H9 (cell line): ENCODE measurements around the gene PER2. TPM values are rescaled to one million over a fixed set of nuclear protein-coding genes. Genes with fewer than 3 reads are reported as not detected.

ENCODE experiments used
- DNase-seq: peaks from one replicate; pipeline ENCODE4 v3.0.0-alpha.2; 2017
- H2AFZ ChIP-seq: one replicate; pipeline ENCODE4 v1.6.1; 2013; ENCODE audit warnings: mild to moderate bottlenecking, low read length, control low read depth, moderate library complexity
- H2AK5ac ChIP-seq: 2 replicates; pipeline ENCODE4 v1.6.1; 2013; ENCODE audit warnings: low read length, control low read depth, mixed read lengths; ENCODE audit not compliant: insufficient read length
- H2BK120ac ChIP-seq: one replicate; pipeline ENCODE4 v1.6.1; 2013; ENCODE audit warnings: low read depth, mild to moderate bottlenecking, low read length, control low read depth, inconsistent platforms; ENCODE audit not compliant: poor library complexity, severe bottlenecking
- H2BK12ac ChIP-seq: 2 replicates; pipeline ENCODE4 v1.6.1; 2013; ENCODE audit warnings: low read length, control low read depth, mixed read lengths, low read depth; ENCODE audit not compliant: insufficient read length
- H2BK15ac ChIP-seq: 2 replicates; pipeline ENCODE4 v1.6.1; 2013; ENCODE audit warnings: low read depth, low read length, control low read depth
- H2BK20ac ChIP-seq: one replicate; pipeline ENCODE4 v1.6.1; 2013; ENCODE audit warnings: low read depth, mild to moderate bottlenecking, low read length, control low read depth, inconsistent platforms; ENCODE audit not compliant: poor library complexity, severe bottlenecking
- H2BK5ac ChIP-seq: 2 replicates; pipeline ENCODE4 v1.6.1; 2013; ENCODE audit warnings: low read length, control low read depth, mixed read lengths; ENCODE audit not compliant: insufficient read length
- H3K14ac ChIP-seq: 2 replicates; pipeline ENCODE4 v1.6.1; 2013; ENCODE audit warnings: low read length, control low read depth; ENCODE audit not compliant: insufficient read depth
- H3K18ac ChIP-seq: 2 replicates; pipeline ENCODE4 v1.6.1; 2013; ENCODE audit warnings: low read depth, mild to moderate bottlenecking, mixed read lengths, low read length, control low read depth; ENCODE audit not compliant: insufficient read length
- H3K23ac ChIP-seq: 2 replicates; pipeline ENCODE4 v1.6.1; 2013; ENCODE audit warnings: low read length, control low read depth, mixed read lengths, low read depth; ENCODE audit not compliant: insufficient read length
- H3K23me2 ChIP-seq: 2 replicates; pipeline ENCODE4 v1.6.1; 2013; ENCODE audit warnings: low read depth, mild to moderate bottlenecking, mixed read lengths, low read length, control low read depth; ENCODE audit not compliant: insufficient read length, poor library complexity, severe bottlenecking
- H3K27ac ChIP-seq: 2 replicates; pipeline ENCODE4 v1.5.1; 2013; ENCODE audit warnings: low read length, control low read depth, mixed read lengths, low read depth; ENCODE audit not compliant: insufficient read length
- H3K27me3 ChIP-seq: 2 replicates; pipeline ENCODE4 v1.6.1; 2013; ENCODE audit warnings: low read length, control low read depth, inconsistent platforms; ENCODE audit not compliant: insufficient read depth
- H3K4ac ChIP-seq: 2 replicates; pipeline ENCODE4 v1.6.1; 2013; ENCODE audit warnings: low read depth, mild to moderate bottlenecking, control low read depth, inconsistent platforms, low read length, moderate library complexity
- H3K4me1 ChIP-seq: 2 replicates; pipeline ENCODE4 v1.6.1; 2013; ENCODE audit warnings: low read length, control low read depth, inconsistent platforms; ENCODE audit not compliant: insufficient read depth
- H3K4me2 ChIP-seq: 2 replicates; pipeline ENCODE4 v1.6.1; 2013; ENCODE audit warnings: low read length, control low read depth, mixed read lengths; ENCODE audit not compliant: insufficient read length, insufficient read depth
- H3K56ac ChIP-seq: 2 replicates; pipeline ENCODE4 v1.6.1; 2013; ENCODE audit warnings: low read depth, mild to moderate bottlenecking, mixed read lengths, low read length, control low read depth; ENCODE audit not compliant: insufficient read length
- H3K79me1 ChIP-seq: 2 replicates; pipeline ENCODE4 v1.6.1; 2013; ENCODE audit warnings: low read depth, mild to moderate bottlenecking, moderate library complexity, low read length, control low read depth, inconsistent platforms; ENCODE audit not compliant: insufficient read depth, poor library complexity, severe bottlenecking
- H3K79me2 ChIP-seq: 2 replicates; pipeline ENCODE4 v1.6.1; 2013; ENCODE audit warnings: low read length, control low read depth, inconsistent platforms; ENCODE audit not compliant: insufficient read depth
- H3K9ac ChIP-seq: 2 replicates; pipeline ENCODE4 v1.6.1; 2013; ENCODE audit warnings: low read length, control low read depth, mixed read lengths; ENCODE audit not compliant: insufficient read length; ENCODE audit errors: extremely low read depth
- H3K9me3 ChIP-seq: one replicate; pipeline ENCODE4 v1.6.1; 2013; ENCODE audit warnings: low read depth, low read length, inconsistent platforms; ENCODE audit not compliant: control insufficient read depth
- H3T11ph ChIP-seq: one replicate; pipeline ENCODE4 v1.6.1; 2013; ENCODE audit warnings: mild to moderate bottlenecking, low read length, control low read depth, inconsistent platforms
- H4K20me1 ChIP-seq: one replicate; pipeline ENCODE4 v1.6.1; 2013; ENCODE audit not compliant: control insufficient read depth, insufficient read length, insufficient read depth
- H4K5ac ChIP-seq: 2 replicates; pipeline ENCODE4 v1.6.1; 2013; ENCODE audit warnings: low read depth, mild to moderate bottlenecking, mixed read lengths, low read length, control low read depth; ENCODE audit not compliant: insufficient read length
- H4K8ac ChIP-seq: replicated peaks from 2 replicates; pipeline ENCODE4 v1.6.1; 2013; ENCODE audit warnings: low read length, control low read depth, mixed read lengths, low read depth; ENCODE audit not compliant: insufficient read length
- H4K91ac ChIP-seq: 2 replicates; pipeline ENCODE4 v1.6.1; 2013; ENCODE audit warnings: low read depth, mild to moderate bottlenecking, moderate library complexity, mixed read lengths, low read length, control low read depth; ENCODE audit not compliant: insufficient read length
- H3K27ac Mint-ChIP-seq, 3 experiments: 2 replicates in 2 of 3; 3 replicates in 1 of 3; pipeline ENCODE4 v1.8.0; 2020 to 2021; ENCODE audit warnings: mixed read lengths in 3 of 3, mild to moderate bottlenecking in 1 of 3, moderate library complexity in 1 of 3
- H3K27me3 Mint-ChIP-seq: 2 replicates; pipeline ENCODE4 v1.8.0; 2021; ENCODE audit warnings: low read depth, mild to moderate bottlenecking, moderate library complexity, mixed read lengths
- H3K36me3 Mint-ChIP-seq, 3 experiments: 2 replicates in 2 of 3; 3 replicates in 1 of 3; pipeline ENCODE4 v1.8.0; 2020 to 2021; ENCODE audit warnings: low read depth in 3 of 3, mixed read lengths in 3 of 3; ENCODE audit not compliant: insufficient read depth in 1 of 3
- H3K4me1 Mint-ChIP-seq, 2 experiments: 2 replicates each; pipeline ENCODE4 v1.8.0; 2020; ENCODE audit warnings: mixed read lengths in 2 of 2
- H3K4me3 Mint-ChIP-seq, 2 experiments: 2 replicates in 1 of 2; 3 replicates in 1 of 2; pipeline ENCODE4 v1.8.0; 2020 to 2021; ENCODE audit warnings: mild to moderate bottlenecking in 2 of 2, mixed read lengths in 2 of 2, moderate library complexity in 1 of 2
- H3K9me3 Mint-ChIP-seq, 2 experiments: 2 replicates in 1 of 2; 3 replicates in 1 of 2; pipeline ENCODE4 v1.8.0; 2020; ENCODE audit warnings: mild to moderate bottlenecking in 2 of 2, mixed read lengths in 2 of 2, moderate library complexity in 1 of 2
- CTCF ChIP-seq: fragments of 200-600 bp; sonication (generic); conservative IDR thresholded peaks from 3 replicates; pipeline ENCODE4 v1.8.0; 2021; ENCODE audit warnings: antibody characterized with exemption, mild to moderate bottlenecking
- WGBS: extraction: QIAGEN DNeasy Blood & Tissue Kit; methylation state at CpG from one replicate; pipeline ENCODE4 v1.1.7; 2013; ENCODE audit warnings: missing lambda C conversion rate, low lambda C conversion rate, mixed read lengths; ENCODE audit not compliant: insufficient read length; ENCODE audit errors: extremely low coverage; 5-methylcytosine and 5-hydroxymethylcytosine counted together
- total RNA-seq: library from RNA; stranded (reverse); gene quantifications from 2 replicates; pipeline ENCODE4 v1.2.1, GENCODE V29; 2021

PER2 gene
- total RNA-seq, 1 experiment from 2014 or later = 12.9 TPM

GRCh38 chr2:238242731-238243495 lies 45.5 kb downstream of the PER2 start:
- H3K27me3 Mint-ChIP-seq = peaks cover 24% of the 10 kb centered on the region
- no peaks in the 10 kb centered on the region for H3K79me1 ChIP-seq
- H4K91ac ChIP-seq = no peak overlapping the region
- H2AFZ ChIP-seq = no peak overlapping the region
- H2BK15ac ChIP-seq = no peak overlapping the region
- no peak overlapping the region for H2BK120ac ChIP-seq
- H3K27ac ChIP-seq = no peak overlapping the region
- H3K4me3 Mint-ChIP-seq = no peak overlapping the region; a peak in 2 of 5 replicates
- no peaks in the 10 kb centered on the region; the same call in 1 of the 2 replicates for H3K79me2 ChIP-seq
- TF ChIP-seq CTCF = no peak
- peaks cover 3% of the 10 kb centered on the region; the same call in 1 of the 2 replicates for H3K4me1 ChIP-seq
- H3K4ac ChIP-seq = no peak overlapping the region
- peaks cover 2 to 3% of the 10 kb centered on the region in 2 experiments; a peak in 3 of 5 replicates for H3K9me3 Mint-ChIP-seq
- no peaks in the 10 kb centered on the region for H3K9me3 ChIP-seq
- DNase-seq = no peak
- H2BK20ac ChIP-seq = no peak overlapping the region
- H3K27ac Mint-ChIP-seq = no peak overlapping the region
- H3K23ac ChIP-seq = no peak overlapping the region
- H4K8ac ChIP-seq = no peak overlapping the region
- H4K20me1 ChIP-seq = no peaks in the 10 kb centered on the region
- no peak overlapping the region for H3K4me2 ChIP-seq
- no CpG with 5 or more reads among the region's 7 CpGs for WGBS
- peaks cover 12 to 18% of the 10 kb centered on the region in 2 experiments for H3K4me1 Mint-ChIP-seq
- H4K5ac ChIP-seq = no peak overlapping the region
- no peak overlapping the region for H3K9ac ChIP-seq
- H3K23me2 ChIP-seq = peaks cover 4% of the 10 kb centered on the region
- H3K36me3 Mint-ChIP-seq = peaks cover 14 to 18% (median 16%) of the 10 kb centered on the region in 3 experiments
- no peak overlapping the region for H2AK5ac ChIP-seq
- no peak overlapping the region for H3T11ph ChIP-seq
- H2BK12ac ChIP-seq = no peak overlapping the region
- H3K14ac ChIP-seq = no peak overlapping the region
- peaks cover 5% of the 10 kb centered on the region; the same call in 1 of the 2 replicates for H3K27me3 ChIP-seq
- no peak overlapping the region for H2BK5ac ChIP-seq
- H3K56ac ChIP-seq = no peak overlapping the region
- no peak overlapping the region for H3K18ac ChIP-seq
